ENCODE results near the gene MVP.
"Not testable (repeated sequence)": the region's sequence is repeated elsewhere in the genome, so short reads cannot be mapped to it uniquely, and the experiment has no call there.

MVP gene

DNA sequence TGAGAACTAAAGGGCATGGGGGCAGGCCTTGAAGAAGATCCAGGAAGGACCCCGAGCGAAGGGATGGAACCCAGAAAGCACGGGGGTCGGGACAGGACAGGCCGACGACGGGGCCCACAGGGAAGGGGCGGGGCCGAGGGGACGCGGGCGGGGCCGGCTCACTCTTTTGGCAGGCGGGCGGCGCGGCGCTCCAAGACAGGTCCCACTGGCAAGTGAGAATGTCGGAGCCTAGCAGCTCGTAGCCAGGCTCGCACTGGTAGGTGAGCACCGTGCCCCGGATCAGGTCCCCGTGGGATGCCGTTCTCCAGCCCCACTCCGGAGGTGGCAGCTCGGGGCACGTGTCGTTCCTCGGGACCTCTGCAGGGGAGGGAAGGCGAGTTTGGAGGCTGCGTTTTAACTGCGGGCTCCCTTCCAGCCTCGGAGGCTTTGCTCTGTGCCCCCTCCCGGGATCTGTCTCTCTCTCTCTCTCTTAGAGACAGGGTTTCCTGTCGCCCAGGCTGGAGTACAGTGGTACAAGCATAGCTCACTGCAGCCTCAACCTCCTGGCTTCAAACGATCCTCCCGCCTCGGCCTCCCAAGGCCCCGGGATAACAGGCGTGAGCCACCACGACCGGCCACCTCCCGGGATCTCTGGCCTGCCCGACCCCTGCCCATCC, 56.5 kb downstream of the MVP start:
- no peak for DNase-seq

DNA sequence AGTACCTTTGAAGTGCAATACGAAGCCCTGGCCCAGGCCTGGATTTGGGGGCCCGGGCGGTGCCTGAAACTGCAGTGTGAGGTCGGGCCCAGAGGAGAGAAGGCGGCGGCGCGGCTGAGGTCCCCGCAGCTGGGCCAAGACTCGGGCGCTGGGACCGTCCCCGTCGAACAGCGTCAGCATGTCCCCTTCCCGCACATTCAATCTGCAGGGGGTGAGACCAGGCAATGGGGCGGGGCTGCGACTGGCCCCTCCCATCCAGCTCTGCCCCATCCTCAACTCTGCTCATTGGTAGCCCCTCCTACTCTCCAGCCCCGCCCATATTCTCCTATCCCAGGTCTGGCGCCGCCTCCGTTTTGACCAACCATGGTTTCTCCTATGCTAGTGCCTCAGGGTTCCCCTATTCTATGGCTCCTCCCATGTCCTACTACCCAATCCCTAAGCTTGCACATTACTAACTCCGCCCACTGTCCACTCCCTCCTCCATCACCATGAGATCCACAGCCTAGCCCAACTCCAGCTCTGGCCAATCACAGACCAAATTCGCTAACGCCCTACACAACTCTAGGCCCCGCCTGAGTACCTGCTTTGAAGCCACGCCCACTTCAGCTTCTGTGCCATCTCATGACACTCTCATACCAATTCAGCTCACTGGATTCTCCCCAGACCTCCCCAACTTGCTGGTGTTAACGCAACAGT, 57.2 kb downstream of the MVP start:
- no peak for DNase-seq

DNA sequence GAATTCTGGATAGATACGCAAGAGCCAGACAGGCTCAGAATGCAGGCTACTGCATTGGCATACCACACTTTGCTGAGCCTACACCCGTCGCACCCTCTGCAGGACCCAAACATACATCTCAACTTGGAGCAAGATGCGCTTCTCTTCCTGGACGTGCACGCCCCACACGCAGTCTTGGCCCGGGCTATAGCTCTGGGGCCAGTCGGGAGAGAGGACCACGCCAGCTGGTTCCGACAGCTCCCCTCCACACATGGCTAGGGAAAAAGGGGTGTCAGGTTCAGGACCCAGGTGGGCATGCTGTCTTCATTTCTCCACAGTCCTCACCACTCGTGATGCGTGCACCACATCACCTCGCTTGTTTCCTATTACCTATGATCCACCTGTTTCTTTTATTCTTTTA, 57.9 kb downstream of the MVP start:
- no peak for DNase-seq

GRCh38 chr16:29881050-29881449, 60.8 kb downstream of the MVP start:
- no peak for DNase-seq

- DNase-seq: no peak
Measured at GRCh38 chr16:29883987-29884386, 63.7 kb downstream of the MVP start.

DNA sequence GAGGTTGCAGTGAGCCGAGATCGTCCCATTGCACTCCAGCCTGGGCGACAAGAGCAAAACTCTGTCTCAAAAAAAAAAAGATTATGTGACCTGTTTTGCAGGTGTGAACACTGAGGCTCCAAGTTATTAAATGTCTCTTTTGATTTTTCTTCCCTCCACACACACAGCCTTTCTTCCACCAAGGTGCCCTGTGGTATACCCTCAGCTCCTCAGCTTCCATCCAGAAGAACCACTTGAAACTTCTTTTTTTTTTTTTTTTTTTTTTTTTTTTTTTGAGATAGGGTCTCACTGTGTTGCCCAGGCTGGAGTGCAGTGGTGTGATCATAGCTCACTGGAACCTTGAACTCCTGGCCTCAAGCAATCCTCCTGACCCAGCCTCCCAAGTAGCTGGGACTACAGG, 69.1 kb downstream of the MVP start:
- not testable (repeated sequence) for DNase-seq

GRCh38 chr16:29891525-29892457, 71.5 kb downstream of the MVP start:
- DNase-seq: no peak

DNA sequence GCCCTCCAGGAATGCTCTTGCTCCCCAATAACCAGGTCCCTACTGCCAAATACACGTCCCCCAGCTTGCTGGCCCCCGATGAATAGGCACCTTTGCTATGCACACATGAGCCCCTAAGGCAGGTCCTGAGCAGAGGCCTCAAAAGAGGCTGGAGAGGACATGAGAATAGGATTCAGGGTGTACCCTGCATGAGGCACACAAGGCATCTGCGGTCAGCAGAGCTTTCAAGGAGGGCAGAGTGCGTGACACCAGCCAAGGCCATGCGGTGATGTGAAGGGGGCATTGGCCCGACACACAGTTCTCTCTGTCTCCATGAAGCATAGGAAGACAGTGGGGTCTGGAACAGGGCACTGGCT, 72.2 kb downstream of the MVP start:
- DNase-seq: no peak

DNA sequence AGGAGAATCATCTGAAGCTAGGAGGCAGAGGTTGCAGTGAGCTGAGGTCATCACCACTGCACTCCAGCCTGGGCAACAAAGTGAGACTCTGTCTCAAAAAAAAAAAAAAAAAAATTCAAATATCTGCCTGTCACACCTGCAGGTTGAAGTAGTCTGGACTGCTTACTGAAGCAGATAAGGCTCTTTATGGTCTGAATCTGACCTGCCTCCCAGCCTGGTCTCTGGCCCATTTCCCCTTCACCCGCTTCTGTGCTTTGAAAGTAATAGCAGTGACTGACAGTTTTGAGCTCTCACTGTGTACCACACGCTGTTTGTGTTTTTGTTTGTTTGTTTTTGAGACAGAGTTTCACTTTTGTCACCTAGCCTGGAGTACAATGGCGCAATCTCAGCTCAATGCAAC, 73.3 kb downstream of the MVP start:
- DNase-seq: no peak

DNA sequence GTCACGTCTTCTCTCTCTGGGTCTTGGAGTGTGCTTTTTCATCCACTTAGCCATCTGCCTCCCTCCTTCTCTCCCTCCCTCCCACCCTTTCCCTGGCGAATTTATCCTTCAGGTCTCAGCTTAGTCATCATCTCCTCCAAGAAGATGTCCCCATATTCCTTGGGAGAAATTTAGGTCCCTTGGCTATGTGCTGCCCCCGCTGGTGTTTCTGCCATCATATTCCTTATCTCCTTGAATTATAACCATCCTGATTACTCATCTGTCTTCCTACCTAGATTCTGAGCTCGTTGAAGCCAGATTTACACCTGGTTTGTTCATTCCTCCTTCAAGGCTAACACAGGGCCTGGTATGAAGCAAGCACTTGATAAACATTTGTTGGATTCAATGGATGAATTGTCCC, 74.1 kb downstream of the MVP start:
- no peak for DNase-seq

GRCh38 chr16:29896841-29897240, 76.6 kb downstream of the MVP start:
- DNase-seq: no peak

DNA sequence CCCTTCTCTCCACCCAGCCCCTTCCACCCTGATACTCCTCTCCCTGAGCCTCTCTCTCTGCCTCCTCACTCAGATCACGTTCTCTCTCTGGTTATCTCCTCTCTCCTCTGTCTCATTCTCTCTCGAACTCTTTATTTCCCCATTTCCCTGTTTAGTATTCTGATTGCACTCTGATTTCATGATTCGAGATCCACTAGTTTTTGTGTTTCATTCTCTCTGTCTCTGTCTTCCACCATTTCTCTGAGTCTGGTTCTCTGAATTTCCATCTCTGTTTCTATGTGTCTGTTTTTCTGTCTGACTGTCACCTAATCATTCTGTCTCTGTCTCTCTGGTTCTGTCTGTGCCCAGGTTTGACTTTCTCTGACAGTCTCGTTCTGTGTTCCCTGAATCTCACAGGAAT, 77.1 kb downstream of the MVP start:
- no peak for DNase-seq
